HG03442 (cell line): ENCODE measurements around the gene DOK4.

Experiments
- ATAC-seq: cut with Tn5 transposase; IDR thresholded peaks from one replicate; pipeline ENCODE4 v1.9.1; 2021; ENCODE audit warnings: mild to moderate bottlenecking, moderate library complexity; ENCODE audit not compliant: unreplicated experiment

DOK4 gene

DNA sequence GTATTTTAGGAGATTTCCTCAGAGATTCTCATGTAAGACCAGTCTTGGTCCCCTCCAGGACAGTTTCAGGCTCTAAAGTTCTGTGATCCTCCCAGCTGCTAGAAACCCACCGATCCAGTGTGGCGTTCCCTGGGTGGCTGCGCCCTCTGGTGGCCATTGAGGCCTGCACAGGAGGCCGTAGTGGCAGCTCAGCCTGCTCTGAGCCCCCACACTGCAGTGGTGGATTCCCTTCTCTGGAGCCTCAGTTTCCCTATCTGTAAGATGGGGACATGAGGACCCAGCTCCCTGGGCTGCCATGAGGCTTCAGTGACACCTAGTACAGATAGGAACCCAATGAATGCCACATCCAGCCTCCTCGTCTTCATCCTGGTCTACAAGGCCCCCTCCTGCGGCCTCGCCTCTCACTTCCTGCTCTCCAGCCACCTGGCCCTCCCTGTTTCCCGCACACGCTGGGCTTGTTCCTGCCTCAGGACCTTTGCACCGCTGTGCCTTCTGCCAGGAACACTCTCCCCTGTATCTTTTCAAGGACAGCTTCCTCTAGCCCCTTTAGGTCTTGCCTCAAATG is 33.6 kb upstream of the DOK4 start:
- ATAC-seq = peak; percentile 64

GRCh38 chr16:57518922-57519321 is 32.6 kb upstream of the DOK4 start:
- ATAC-seq = no peak

GRCh38 chr16:57518520-57518919 is 32.2 kb upstream of the DOK4 start:
- ATAC-seq = no peak

DNA sequence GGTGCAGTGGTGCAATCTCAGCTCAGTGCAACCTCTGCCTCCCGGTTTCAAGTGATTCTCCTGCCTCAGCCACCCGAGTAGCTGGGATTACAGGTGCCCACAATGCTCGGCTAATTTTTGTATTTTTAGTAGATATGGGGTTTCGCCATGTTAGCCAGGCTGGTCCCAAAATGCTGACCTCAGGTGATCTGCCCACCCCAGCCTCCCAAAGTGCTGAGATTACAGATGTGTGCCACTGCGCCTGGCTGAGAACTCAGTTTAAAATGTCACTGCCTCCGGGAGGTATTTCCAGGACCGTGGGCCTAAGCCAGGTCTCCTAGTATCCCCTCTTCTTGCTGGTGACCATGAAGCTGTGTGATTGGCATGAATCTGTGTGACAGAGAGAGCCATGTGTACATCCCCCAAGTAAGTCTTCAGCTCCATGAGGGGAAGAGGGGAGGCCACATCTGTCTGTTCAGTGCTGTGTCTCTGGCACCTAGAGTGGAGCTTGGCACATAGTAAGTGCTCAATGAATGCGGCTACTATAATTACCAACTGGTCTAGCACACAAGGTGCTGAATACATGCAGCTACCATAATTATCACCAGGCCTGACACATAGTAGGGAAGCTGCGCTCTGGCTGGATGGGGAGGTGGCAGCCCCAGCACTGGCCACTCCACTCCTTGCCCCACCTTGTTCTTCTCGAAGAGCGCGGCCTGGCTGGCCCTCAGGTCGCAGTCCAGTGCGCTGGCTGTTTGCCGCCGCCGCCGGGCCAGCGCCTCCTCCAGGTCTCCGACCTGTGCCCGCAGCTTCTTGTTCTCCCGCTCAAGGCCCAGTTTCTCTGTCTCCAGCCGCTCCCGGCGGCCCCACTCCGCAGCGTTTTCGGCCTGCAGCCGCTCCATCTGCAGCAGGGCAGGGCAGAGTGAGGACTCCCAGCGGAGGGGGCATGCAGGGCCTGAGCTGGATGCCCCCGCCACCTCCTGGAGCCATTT is 31.4 kb upstream of the DOK4 start:
- ATAC-seq = no peak

- no peak for ATAC-seq
Observed at GRCh38 chr16:57516773-57517172, 30.5 kb upstream of the DOK4 start.

- ATAC-seq = no peak
Observed at GRCh38 chr16:57516176-57516725, 30.0 kb upstream of the DOK4 start.

- ATAC-seq = no peak
Observed at GRCh38 chr16:57514791-57515600, 28.7 kb upstream of the DOK4 start.

- ATAC-seq = no peak
Observed at GRCh38 chr16:57514371-57514770, 28.1 kb upstream of the DOK4 start.

- no peak for ATAC-seq
Observed at GRCh38 chr16:57513371-57514102, 27.2 kb upstream of the DOK4 start.

DNA sequence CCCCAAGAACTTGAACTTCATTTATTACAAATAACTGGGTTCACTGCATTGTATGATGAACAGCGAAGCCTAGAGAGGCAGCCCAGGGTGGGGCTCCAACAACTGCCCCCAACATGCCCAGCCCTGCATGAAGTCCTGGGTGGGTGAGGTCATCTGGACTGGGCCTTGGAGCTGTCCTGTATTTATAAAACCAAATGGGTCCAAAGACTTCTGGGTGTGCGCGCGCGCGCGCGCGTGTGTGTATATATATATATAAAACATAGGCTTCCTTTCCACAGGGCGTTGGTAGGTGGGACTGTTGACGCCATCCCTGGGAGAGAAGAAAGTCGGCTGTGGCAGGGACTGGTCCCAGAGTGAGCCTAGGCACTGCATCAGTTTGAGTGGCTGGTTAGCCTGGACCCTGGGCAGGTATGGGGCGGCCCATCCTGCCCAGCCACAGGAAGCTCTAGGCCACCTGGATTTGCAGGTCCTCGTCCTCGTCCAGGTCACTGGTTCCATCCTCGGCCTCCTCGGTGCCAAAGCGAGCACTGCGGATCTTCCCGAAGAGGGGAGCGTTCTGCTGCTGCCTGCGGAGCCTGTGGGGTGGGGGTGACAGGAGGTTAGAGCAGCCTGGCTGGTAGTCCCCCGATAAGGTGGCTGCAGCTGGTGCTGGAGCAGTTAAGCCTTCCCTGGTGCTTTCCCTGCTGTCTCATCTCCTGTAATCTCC is 26.2 kb upstream of the DOK4 start:
- ATAC-seq = no peak

- no peak for ATAC-seq
Observed at GRCh38 chr16:57510016-57510871, 24.0 kb upstream of the DOK4 start.

DNA sequence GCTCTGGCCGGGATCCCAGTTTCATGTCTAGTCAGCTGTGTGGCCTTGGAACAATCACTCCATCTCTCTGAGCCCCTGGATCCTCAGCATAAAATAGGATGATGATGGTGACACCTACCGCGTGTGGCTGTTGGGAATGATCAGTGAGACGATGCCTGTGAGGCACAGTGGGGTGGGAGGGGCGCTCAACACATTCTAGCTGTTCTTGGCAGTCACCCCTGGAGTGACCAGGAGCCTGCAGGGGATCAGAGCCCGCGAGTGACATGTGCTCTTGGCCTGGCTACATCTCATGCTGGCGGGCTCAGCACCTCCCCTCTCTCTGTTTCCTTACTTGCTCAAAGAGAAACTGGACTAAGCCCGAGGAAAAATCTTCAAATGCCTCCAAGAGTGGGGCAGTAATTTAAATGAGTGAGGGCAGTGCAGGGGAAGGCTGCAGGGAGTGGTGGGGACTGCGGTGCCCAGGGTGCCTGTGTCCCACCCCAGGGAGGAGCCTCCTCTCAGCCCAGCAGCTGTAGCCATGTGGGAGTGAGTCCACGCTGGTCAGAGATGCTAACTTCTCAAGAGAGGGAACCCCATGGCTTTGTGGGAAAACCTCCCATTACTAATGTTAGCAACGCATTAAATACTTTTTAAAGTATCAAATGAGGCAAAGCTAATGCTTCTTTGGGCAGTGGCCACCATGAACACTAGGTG is 23.1 kb upstream of the DOK4 start:
- ATAC-seq = no peak

- ATAC-seq = no peak
Observed at GRCh38 chr16:57508035-57508425, 21.7 kb upstream of the DOK4 start.

DNA sequence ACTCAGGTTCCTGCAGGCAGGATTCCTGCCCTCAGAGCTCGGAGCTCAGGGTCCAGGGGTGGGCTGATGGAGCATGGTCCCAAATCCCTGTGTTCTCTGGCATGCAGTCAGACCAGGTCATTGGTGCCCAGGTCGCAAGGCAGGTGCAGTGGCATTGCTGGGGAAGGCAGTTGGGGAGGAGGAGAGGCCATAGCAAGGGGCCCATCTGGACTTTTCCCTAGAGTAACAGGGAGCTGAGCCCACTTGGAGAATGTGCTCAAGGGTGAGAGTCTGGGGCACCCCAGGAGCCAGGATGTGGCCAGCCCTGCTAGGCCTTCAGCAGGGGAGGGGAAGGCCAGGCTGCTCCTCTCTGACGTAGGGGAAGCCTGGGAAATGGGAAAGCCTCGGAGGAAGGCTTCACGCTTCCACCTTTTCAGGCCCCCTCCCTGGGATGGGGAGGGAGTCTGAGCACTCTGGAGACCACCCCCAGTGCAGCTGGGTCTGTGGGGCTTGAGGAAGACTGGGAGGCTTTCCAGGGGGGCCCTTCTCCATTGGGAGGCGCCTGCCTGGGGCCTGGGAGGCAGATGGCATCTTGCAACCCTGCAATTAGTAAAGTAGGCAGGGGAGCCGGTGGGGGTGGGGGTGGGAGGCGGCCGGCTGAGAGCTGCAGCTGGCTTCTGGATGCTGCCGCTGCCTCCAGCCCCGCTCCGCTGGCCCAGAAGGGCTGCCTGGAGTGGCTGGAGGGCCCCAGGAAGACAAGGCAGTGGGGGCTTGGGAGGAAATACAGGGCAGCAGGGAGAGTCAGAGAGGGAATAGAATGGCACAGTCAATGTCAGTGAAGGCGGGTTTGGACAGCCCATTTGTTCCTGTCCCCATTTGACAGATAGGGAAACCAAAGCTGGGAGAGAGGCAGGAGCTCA is 21.1 kb upstream of the DOK4 start:
- ATAC-seq = no peak

GRCh38 chr16:57505169-57505568 is 18.9 kb upstream of the DOK4 start:
- no peak for ATAC-seq

GRCh38 chr16:57504491-57504890 is 18.2 kb upstream of the DOK4 start:
- no peak for ATAC-seq

GRCh38 chr16:57504001-57504400 is 17.7 kb upstream of the DOK4 start:
- ATAC-seq = no peak
